Measurements from ENCODE around the gene ZNF121. TPM values are rescaled to one million over a fixed set of nuclear protein-coding genes. Genes with fewer than 3 reads are reported as not detected.

The ZNF121 gene
- total RNA-seq, 2 experiments from 2014 or later: 50.5 to 74.4 TPM

DNA sequence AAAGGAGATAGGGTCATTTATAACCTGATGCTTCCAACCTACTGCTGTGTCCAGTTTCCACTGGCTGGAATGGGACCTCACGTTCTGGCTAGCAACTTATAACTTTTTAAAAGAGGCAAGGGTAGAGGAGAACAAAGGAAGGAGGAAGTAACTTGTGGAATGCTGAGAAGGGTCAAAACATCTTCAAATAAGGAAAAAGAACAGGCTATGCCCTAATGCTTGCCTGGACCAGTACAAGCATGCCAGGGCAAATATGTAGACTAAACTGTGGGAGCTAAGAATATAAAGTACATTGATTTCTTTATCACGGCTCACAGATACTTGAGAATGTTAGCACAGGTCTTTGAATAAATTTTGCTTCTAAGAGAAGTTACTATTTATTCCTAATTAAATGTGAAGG lies 38.2 kb upstream of the ZNF121 start:
- TF ChIP-seq, protein P1, sequence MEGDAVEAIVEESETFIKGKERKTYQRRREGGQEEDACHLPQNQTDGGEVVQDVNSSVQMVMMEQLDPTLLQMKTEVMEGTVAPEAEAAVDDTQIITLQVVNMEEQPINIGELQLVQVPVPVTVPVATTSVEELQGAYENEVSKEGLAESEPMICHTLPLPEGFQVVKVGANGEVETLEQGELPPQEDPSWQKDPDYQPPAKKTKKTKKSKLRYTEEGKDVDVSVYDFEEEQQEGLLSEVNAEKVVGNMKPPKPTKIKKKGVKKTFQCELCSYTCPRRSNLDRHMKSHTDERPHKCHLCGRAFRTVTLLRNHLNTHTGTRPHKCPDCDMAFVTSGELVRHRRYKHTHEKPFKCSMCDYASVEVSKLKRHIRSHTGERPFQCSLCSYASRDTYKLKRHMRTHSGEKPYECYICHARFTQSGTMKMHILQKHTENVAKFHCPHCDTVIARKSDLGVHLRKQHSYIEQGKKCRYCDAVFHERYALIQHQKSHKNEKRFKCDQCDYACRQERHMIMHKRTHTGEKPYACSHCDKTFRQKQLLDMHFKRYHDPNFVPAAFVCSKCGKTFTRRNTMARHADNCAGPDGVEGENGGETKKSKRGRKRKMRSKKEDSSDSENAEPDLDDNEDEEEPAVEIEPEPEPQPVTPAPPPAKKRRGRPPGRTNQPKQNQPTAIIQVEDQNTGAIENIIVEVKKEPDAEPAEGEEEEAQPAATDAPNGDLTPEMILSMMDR (conservative IDR thresholded peaks at IDR 0.05; ENCODE audit: low read length): no peak
- no peak for TF ChIP-seq EZH2phosphoT487 (IDR thresholded peaks at IDR 0.05; ENCODE audit: borderline replicate concordance, low read depth, low read length)
- DNase-seq (ENCODE audit: low spot score): no peak
- ChIA-PET CTCF (ENCODE audit: unreplicated experiment) (no interaction called here), POLR2A (interaction anchor here (1.0 kb wide), 1 partner anchor 205 kb away, joined by 4 read pairs; the partner anchor contains the start of gene UBL5)
- H3K4me3 ChIP-seq (ENCODE audit: low read depth, low read length, poor library complexity, severe bottlenecking): no peak overlapping the region
- no peak overlapping the region for H3K4me2 ChIP-seq (ENCODE audit: low read length)
- H2AFZ ChIP-seq (ENCODE audit: low read length): no peak overlapping the region
- peaks cover 20% of the 10 kb centered on the region for H3K36me3 ChIP-seq (ENCODE audit: insufficient read depth, low read length)
- no peak overlapping the region for H3K27ac ChIP-seq (ENCODE audit: low read depth, low read length, poor library complexity, severe bottlenecking)
- H3K9me3 ChIP-seq (ENCODE audit: low read length): peaks cover 5% of the 10 kb centered on the region; the same call in 1 of the 2 replicates
- no peaks in the 10 kb centered on the region for H3K9me2 ChIP-seq (ENCODE audit: insufficient read depth, low read length)
- no TSS peak for BruUV-seq (replicated peaks)
- H3K4me1 ChIP-seq (ENCODE audit: insufficient read depth, low read length, poor library complexity, severe bottlenecking): peaks cover 6% of the 10 kb centered on the region
- H3K79me2 ChIP-seq (ENCODE audit: insufficient read depth, low read depth, low read length): peaks cover 13% of the 10 kb centered on the region
- no peaks in the 10 kb centered on the region for H4K20me1 ChIP-seq (ENCODE audit: insufficient read depth, low read length)
- intact Hi-C loops (cut with micrococcal nuclease; ENCODE audit: unreplicated experiment): loop anchor here (5.0 kb wide), 1 partner anchor 40 kb away; the partner anchor contains the start of gene ZNF121

- Histone ChIP-seq H3K9me3 (ENCODE audit: low read length) (peaks cover 5% of the 10 kb centered on the region; the same call in 1 of the 2 replicates), H3K36me3 (ENCODE audit: insufficient read depth, low read length) (peaks cover 30% of the 10 kb centered on the region), H3K4me2 (ENCODE audit: low read length) (peak within 1 kb of the TSS; percentile 95), H3K27ac (ENCODE audit: low read depth, low read length, poor library complexity, severe bottlenecking) (peak within 1 kb of the TSS; percentile 66), H3K4me3 (ENCODE audit: low read depth, low read length, poor library complexity, severe bottlenecking) (peak within 1 kb of the TSS; percentile 78), H3K4me1 (ENCODE audit: insufficient read depth, low read length, poor library complexity, severe bottlenecking) (peaks cover 6% of the 10 kb centered on the region), H3K79me2 (ENCODE audit: insufficient read depth, low read depth, low read length) (peaks cover 13% of the 10 kb centered on the region), H2AFZ (ENCODE audit: low read length) (peak within 1 kb of the TSS; percentile 92), H3K9me2 (ENCODE audit: insufficient read depth, low read length) (no peaks in the 10 kb centered on the region), H4K20me1 (ENCODE audit: insufficient read depth, low read length) (no peaks in the 10 kb centered on the region)
- DNase-seq (ENCODE audit: low spot score): peak; percentile 92
- TF ChIP-seq, protein P1 (conservative IDR thresholded peaks at IDR 0.05; ENCODE audit: low read length): no peak
- TF ChIP-seq EZH2phosphoT487 (IDR thresholded peaks at IDR 0.05; ENCODE audit: borderline replicate concordance, low read depth, low read length): no peak
- POLR2A ChIA-PET: interaction anchor here (0.6 to 1.0 kb wide), 3 partner anchors 147 to 974 kb away, joined by 3 to 4 read pairs (median 3); partner anchors contain the start of genes UBL5 and ZNF846
- intact Hi-C loops (cut with micrococcal nuclease; ENCODE audit: unreplicated experiment): loop anchor here (1.0 to 5.0 kb wide), 2 partner anchors 39 to 147 kb away; partner anchors contain the start of genes ZNF121 and ZNF846
- TSS peak; percentile 97 for BruUV-seq (replicated peaks)
- CTCF ChIA-PET (ENCODE audit: unreplicated experiment): interaction anchor here (0.8 kb wide), 1 partner anchor 35 kb away, joined by 3 read pairs; no protein-coding TSS in a partner anchor
These were observed 37.1 kb upstream of the ZNF121 start, which contains the start of gene ZNF561 for GRCh38 chr19:9621156-9622037. Gene ZNF561 (minus strand): TSS chr19:9621232. CDS start chr19:9619456, 1,776 bp downstream.
